CD4-positive, CD25-positive, alpha-beta regulatory T cell (primary cell): ENCODE measurements around the gene PPP1CA. TPM values are rescaled to one million over a fixed set of nuclear protein-coding genes. Genes with fewer than 3 reads are reported as not detected.
A peak's percentile ranks its signal among the peaks of the same experiment; 100 is the strongest.

Experiments used
- ATAC-seq, 2 donors: fragments of 150-1000 bp; cut with Tn5 transposase; one replicate each; pipeline ENCODE4 v1.10.0; 2021; ENCODE audit warnings: low read depth in 2 of 2, moderate number of reproducible peaks in 2 of 2, moderate library complexity in 1 of 2
- DNase-seq, 3 donors: peaks; one replicate each; pipeline versions ENCODE4 v3.0.0 to v3.0.0-alpha.2; 2012 to 2022; ENCODE audit warnings: mixed read lengths in 1 of 3
- H3K27ac ChIP-seq: one replicate; pipeline ENCODE4 v1.7.0; 2013; ENCODE audit warnings: mild to moderate bottlenecking, low read length; ENCODE audit not compliant: insufficient read depth, poor library complexity, severe bottlenecking
- H3K27me3 ChIP-seq: one replicate; pipeline ENCODE4 v1.7.0; 2013; ENCODE audit warnings: low read length; ENCODE audit not compliant: control insufficient read depth, insufficient read depth
- H3K36me3 ChIP-seq: one replicate; pipeline ENCODE4 v1.7.0; 2013; ENCODE audit warnings: mild to moderate bottlenecking, low read length, moderate library complexity; ENCODE audit not compliant: control insufficient read depth, insufficient read depth
- H3K4me1 ChIP-seq: 2 replicates; pipeline ENCODE4 v1.7.0; 2013; ENCODE audit warnings: mild to moderate bottlenecking, low read length; ENCODE audit not compliant: insufficient read depth, control insufficient read depth, poor library complexity, severe bottlenecking
- H3K4me3 ChIP-seq: one replicate; pipeline ENCODE4 v1.7.0; 2013; ENCODE audit warnings: low read depth, mild to moderate bottlenecking, low read length, moderate library complexity
- H3K9me3 ChIP-seq, 2 experiments: 1 replicate in 1 of 2; 2 replicates in 1 of 2; pipeline ENCODE4 v1.7.0; 2013; ENCODE audit warnings: low read length in 2 of 2, mild to moderate bottlenecking in 1 of 2, moderate library complexity in 1 of 2; ENCODE audit not compliant: control insufficient read depth in 2 of 2
- H3K27ac Mint-ChIP-seq, 3 donors: one replicate each; pipeline ENCODE4 v1.8.0; 2020 to 2022; ENCODE audit warnings: mild to moderate bottlenecking in 3 of 3, mixed read lengths in 3 of 3, moderate library complexity in 2 of 3
- H3K27me3 Mint-ChIP-seq: one replicate; pipeline ENCODE4 v1.8.0; 2022; ENCODE audit warnings: mild to moderate bottlenecking, mixed read lengths
- H3K36me3 Mint-ChIP-seq: one replicate; pipeline ENCODE4 v1.8.0; 2020; ENCODE audit warnings: mixed read lengths
- H3K4me1 Mint-ChIP-seq, 4 donors: one replicate each; pipeline ENCODE4 v1.8.0; 2020 to 2022; ENCODE audit warnings: mixed read lengths in 4 of 4, mild to moderate bottlenecking in 1 of 4
- H3K4me3 Mint-ChIP-seq, 4 donors: one replicate each; pipeline ENCODE4 v1.8.0; 2020 to 2022; ENCODE audit warnings: mild to moderate bottlenecking in 4 of 4, mixed read lengths in 4 of 4, moderate library complexity in 3 of 4
- H3K9me3 Mint-ChIP-seq, 7 donors: one replicate each; pipeline ENCODE4 v1.8.0; 2020 to 2022; ENCODE audit warnings: mixed read lengths in 7 of 7, mild to moderate bottlenecking in 3 of 7, moderate library complexity in 2 of 7
- polyA plus RNA-seq, 4 donors: library from polyadenylated mRNA; unstranded; fragments of 300-500 nt; fragmentation: Illumina TruSeq; gene quantifications; one replicate each; pipeline ENCODE4 v1.2.3, GENCODE V29; 2021
- total RNA-seq: library from RNA; stranded (reverse); gene quantifications from one replicate; pipeline ENCODE4 v1.2.3, GENCODE V29; 2022

The PPP1CA gene
- total and polyA plus RNA-seq, 5 donors from 2014 or later: 160 to 762 (median 557) TPM

DNA sequence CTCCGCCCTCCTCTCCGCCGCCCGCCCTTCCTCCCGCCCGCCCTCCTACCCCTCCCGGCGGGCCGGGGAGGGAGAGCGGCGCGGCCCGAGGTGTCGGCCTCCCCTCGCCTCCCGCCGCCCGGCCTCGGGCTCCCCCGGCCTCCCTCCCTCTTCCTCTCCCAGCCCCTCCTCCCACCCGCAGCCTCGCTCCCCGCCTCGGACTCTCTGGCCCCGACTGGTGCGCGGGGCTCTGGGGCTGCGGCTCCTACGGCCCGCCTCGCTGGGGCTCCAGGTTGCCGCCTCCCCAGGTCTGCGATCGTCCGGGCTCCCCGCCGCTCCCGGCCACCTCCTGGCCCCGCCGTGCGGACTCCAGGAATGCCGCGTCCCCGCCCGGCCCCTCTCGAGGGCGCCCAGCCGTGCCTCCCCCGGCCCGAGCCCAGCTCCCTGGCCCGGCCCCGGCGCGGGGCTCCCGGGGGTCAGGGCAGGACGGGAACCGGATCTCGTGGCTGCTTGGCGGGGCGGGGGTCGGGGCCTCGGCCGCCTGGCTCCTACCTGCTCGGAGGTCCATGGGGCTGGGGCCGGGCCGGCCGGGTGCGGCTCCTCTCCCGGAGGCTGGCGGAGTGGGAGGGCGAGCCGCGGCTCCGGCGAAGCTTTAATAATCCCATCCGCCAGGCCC lies 28.5 kb downstream of the PPP1CA start, which contains the start of gene CLCF1:
CLCF1 (minus strand) TSS at position 606 of the 655 bp plus-strand sequence; CDS start at position 547, 59 bp downstream.
- Histone ChIP-seq H3K9me3 (no peaks in the 10 kb centered on the region), H3K27me3 (no peaks in the 10 kb centered on the region), H3K36me3 (no peaks in the 10 kb centered on the region), H3K4me3 (peak within 1 kb of the TSS; percentile 13), H3K27ac (peak within 1 kb of the TSS; percentile 73), H3K4me1 (peaks cover 38% of the 10 kb centered on the region)
- peaks cover 47% of the 10 kb centered on the region for H3K27me3 Mint-ChIP-seq
- DNase-seq (peak in 1 of 3 donors; percentile 14), ATAC-seq (peak; percentile 5 to 7)
- H3K4me1 Mint-ChIP-seq: peaks cover 5 to 48% (median 25%) of the 10 kb centered on the region in 4 donors
- peak within 1 kb of the TSS; percentile 84 to 97 (median 88) for H3K27ac Mint-ChIP-seq
- peaks cover 0 to 3% (median 0%) of the 10 kb centered on the region in 7 donors for H3K9me3 Mint-ChIP-seq
- peak within 1 kb of the TSS; percentile 95 to 97 (median 96) for H3K4me3 Mint-ChIP-seq
- H3K36me3 Mint-ChIP-seq: no peaks in the 10 kb centered on the region

DNA sequence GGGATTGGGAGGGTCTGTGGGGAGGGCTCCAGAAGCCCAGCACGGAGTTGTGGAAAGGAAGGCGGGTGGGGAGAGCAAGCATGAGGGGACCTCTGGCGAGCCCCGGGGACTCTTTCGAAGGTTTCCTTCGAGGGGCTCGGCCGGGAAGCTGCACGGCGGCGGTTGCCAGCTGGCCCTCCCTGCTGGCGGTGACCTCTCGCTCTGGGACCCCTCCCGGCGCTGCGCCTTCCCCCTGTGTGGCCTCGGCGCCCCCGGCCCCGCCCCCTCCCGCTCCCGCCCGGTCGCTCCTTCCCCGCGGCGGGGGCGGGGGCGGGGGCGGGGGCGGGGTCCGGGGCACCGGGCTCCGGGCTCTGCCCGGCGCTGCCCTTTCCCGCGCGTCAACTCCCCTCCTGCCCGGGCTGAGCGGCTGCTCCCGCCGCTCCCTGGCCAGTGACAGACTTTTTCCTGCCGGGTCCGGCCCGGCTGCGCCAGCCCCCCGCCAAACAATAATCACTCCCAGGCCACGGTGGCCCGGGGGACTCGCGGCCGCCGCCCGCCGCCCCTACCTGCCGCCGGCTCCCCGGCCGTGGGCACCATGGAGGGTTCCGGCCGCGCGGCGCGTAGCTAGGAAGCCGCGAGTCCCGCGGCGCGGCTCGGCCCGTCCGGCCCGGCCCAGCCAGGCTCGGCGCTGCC lies 29.2 kb downstream of the PPP1CA start:
- no peak for ATAC-seq
- H3K4me3 Mint-ChIP-seq: peak overlapping the region in 2 of 4 donors; percentile 87 to 89
- peaks cover 47% of the 10 kb centered on the region for H3K27me3 Mint-ChIP-seq
- H3K27ac Mint-ChIP-seq: no peak overlapping the region
- H3K4me1 Mint-ChIP-seq: peaks cover 5 to 53% (median 26%) of the 10 kb centered on the region in 4 donors
- Histone ChIP-seq H3K4me1 (peaks cover 38% of the 10 kb centered on the region), H3K4me3 (no peak overlapping the region), H3K27me3 (no peaks in the 10 kb centered on the region), H3K9me3 (no peaks in the 10 kb centered on the region), H3K27ac (peak overlapping the region; percentile 73), H3K36me3 (no peaks in the 10 kb centered on the region)
- no peaks in the 10 kb centered on the region for H3K36me3 Mint-ChIP-seq
- peak in 1 of 3 donors; percentile 19 for DNase-seq
- H3K9me3 Mint-ChIP-seq: peaks cover 0 to 3% (median 0%) of the 10 kb centered on the region in 7 donors

DNA sequence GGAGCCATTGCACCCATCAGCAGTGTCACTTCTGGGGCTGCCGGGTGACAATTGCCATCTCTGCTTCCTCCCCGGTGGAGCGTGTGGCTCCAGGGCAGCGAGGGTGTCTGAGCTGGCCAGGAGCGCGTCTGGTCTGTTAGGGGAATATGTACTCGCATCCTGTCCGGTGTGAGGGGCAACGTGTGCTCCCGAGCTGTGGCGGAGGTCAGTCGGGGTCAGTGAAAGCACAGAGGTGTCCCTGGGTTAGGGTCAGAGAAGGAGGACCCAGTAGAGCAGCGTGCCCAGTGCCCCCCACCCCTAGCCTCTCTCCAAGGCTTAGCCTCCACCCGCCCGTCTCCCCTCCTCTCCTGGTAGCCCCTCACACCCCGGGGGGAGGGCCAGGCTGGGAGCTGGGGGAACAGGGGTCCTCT lies 29.7 kb downstream of the PPP1CA start:
- Histone ChIP-seq H3K27ac (no peak overlapping the region), H3K36me3 (no peaks in the 10 kb centered on the region), H3K9me3 (no peaks in the 10 kb centered on the region), H3K4me3 (no peak overlapping the region), H3K4me1 (peaks cover 38% of the 10 kb centered on the region), H3K27me3 (no peaks in the 10 kb centered on the region)
- no peaks in the 10 kb centered on the region for H3K36me3 Mint-ChIP-seq
- ATAC-seq (no peak), DNase-seq (no peak)
- peaks cover 5 to 53% (median 26%) of the 10 kb centered on the region in 4 donors for H3K4me1 Mint-ChIP-seq
- H3K27me3 Mint-ChIP-seq: peaks cover 47% of the 10 kb centered on the region
- peaks cover 0 to 3% (median 0%) of the 10 kb centered on the region in 7 donors for H3K9me3 Mint-ChIP-seq
- peak overlapping the region; percentile 87 to 93 (median 90) for H3K4me3 Mint-ChIP-seq
- H3K27ac Mint-ChIP-seq: peak overlapping the region; percentile 60 to 90 (median 87)

DNA sequence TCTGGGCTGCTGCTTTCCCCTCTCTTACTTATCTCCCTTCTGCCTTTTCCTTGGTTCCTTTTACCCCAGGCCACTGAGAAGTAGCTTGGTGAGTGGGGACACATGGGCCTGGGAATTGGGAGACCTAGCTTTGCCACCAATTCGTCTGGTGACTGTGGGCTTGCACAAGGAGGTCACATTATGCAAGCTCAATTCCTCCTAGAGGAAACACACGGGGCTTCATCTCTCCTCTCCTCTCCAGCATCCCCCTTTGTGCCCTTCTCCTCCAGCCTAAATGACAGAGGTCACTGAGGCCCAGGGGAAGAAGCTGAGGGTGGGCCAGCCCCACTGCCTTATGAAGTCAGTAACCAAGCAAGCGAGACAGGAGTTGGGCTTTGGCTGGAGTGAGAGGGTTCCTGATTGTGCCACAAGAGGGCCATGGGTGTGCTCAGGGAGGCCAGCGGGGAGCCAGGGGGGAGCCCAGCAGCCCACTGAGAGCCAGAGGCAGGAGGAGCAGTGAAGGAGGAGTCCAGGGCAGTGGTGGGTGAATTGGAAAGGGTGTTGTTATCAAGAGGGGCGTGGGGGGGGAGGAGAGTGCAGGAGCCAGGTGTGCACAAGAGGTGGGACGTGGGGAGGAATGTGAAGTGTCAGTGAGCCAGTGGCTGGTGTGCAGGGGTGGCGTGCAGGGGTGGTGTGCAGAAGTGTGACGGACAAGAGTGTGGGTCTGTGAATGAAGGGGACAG lies 30.3 kb downstream of the PPP1CA start:
- Mint-ChIP-seq H3K27me3 (peaks cover 42% of the 10 kb centered on the region), H3K4me1 (peaks cover 5 to 54% (median 26%) of the 10 kb centered on the region in 4 donors), H3K9me3 (peaks cover 0 to 3% (median 0%) of the 10 kb centered on the region in 7 donors), H3K27ac (peak overlapping the region; percentile 87 to 93 (median 90)), H3K36me3 (no peaks in the 10 kb centered on the region), H3K4me3 (peak overlapping the region; percentile 87 to 93 (median 90))
- H3K27ac ChIP-seq: no peak overlapping the region
- H3K4me1 ChIP-seq: peaks cover 38% of the 10 kb centered on the region
- H3K4me3 ChIP-seq: no peak overlapping the region
- ATAC-seq: peak in 1 of 2 donors; percentile 8
- no peaks in the 10 kb centered on the region for H3K36me3 ChIP-seq
- peak in 2 of 3 donors; percentile 29 to 42 for DNase-seq
- no peaks in the 10 kb centered on the region for H3K27me3 ChIP-seq
- no peaks in the 10 kb centered on the region for H3K9me3 ChIP-seq

GRCh38 chr11:67370351-67371076 lies 31.1 kb downstream of the PPP1CA start:
- DNase-seq (no peak), ATAC-seq (no peak)
- H3K4me3 ChIP-seq: no peak overlapping the region
- H3K9me3 Mint-ChIP-seq: peaks cover 0 to 1% (median 0%) of the 10 kb centered on the region in 7 donors
- H3K36me3 Mint-ChIP-seq: no peaks in the 10 kb centered on the region
- peaks cover 5 to 59% (median 33%) of the 10 kb centered on the region in 4 donors for H3K4me1 Mint-ChIP-seq
- H3K4me3 Mint-ChIP-seq: peak overlapping the region; percentile 1 to 90 (median 62)
- no peaks in the 10 kb centered on the region for H3K9me3 ChIP-seq
- no peaks in the 10 kb centered on the region for H3K27me3 ChIP-seq
- no peaks in the 10 kb centered on the region for H3K36me3 ChIP-seq
- H3K27me3 Mint-ChIP-seq: peaks cover 44% of the 10 kb centered on the region
- peaks cover 35% of the 10 kb centered on the region for H3K4me1 ChIP-seq
- peak overlapping the region in 2 of 3 donors; percentile 87 to 90 for H3K27ac Mint-ChIP-seq
- no peak overlapping the region for H3K27ac ChIP-seq

- peaks cover 45% of the 10 kb centered on the region for H3K27me3 Mint-ChIP-seq
- DNase-seq: no peak
- no peak overlapping the region for H3K4me3 ChIP-seq
- no peaks in the 10 kb centered on the region for H3K9me3 ChIP-seq
- peaks cover 1% of the 10 kb centered on the region for H3K36me3 Mint-ChIP-seq
- peak overlapping the region; percentile 2 to 87 (median 83) for H3K27ac Mint-ChIP-seq
- peaks cover 5 to 64% (median 37%) of the 10 kb centered on the region in 4 donors for H3K4me1 Mint-ChIP-seq
- H3K36me3 ChIP-seq: no peaks in the 10 kb centered on the region
- H3K27ac ChIP-seq: no peak overlapping the region
- peak overlapping the region in 1 of 4 donors; percentile 29 for H3K4me3 Mint-ChIP-seq
- H3K4me1 ChIP-seq: peaks cover 33% of the 10 kb centered on the region
- H3K9me3 Mint-ChIP-seq: peaks cover 0 to 1% (median 0%) of the 10 kb centered on the region in 7 donors
- H3K27me3 ChIP-seq: no peaks in the 10 kb centered on the region
- no peak for ATAC-seq
Measured at GRCh38 chr11:67369801-67370284, 31.8 kb downstream of the PPP1CA start.

DNA sequence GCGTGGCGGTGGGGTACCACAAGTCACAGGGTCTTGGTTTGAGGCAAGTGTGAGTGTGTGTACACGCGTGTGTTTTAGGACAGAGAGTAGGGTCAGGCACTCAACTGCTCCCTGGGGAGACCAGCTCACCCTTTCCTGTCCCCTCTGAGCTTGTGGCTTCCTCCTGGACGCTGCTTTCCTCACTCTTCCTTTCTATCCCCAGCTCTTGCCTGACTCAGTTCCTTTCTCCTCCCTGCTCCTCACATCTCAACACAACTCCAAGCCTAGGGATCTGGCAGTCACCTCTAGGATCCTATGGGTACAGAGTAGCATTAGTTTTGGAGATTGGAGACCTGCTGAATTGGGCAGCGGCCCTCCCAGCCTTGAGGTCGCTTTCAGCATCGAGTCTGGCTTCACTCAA lies 32.4 kb downstream of the PPP1CA start:
- H3K27me3 Mint-ChIP-seq: peaks cover 40% of the 10 kb centered on the region
- peaks cover 33% of the 10 kb centered on the region for H3K4me1 ChIP-seq

More for the DNA sequence above, 32.4 kb downstream of the PPP1CA start:
- Mint-ChIP-seq H3K4me1 (peaks cover 5 to 64% (median 40%) of the 10 kb centered on the region in 4 donors), H3K4me3 (peak overlapping the region in 2 of 4 donors; percentile 29 to 47), H3K36me3 (peaks cover 7% of the 10 kb centered on the region), H3K9me3 (peaks cover 0 to 1% (median 0%) of the 10 kb centered on the region in 7 donors), H3K27ac (peak overlapping the region; percentile 2 to 87 (median 83))
- no peak overlapping the region for H3K4me3 ChIP-seq
- H3K27ac ChIP-seq: peak overlapping the region; percentile 29
- ATAC-seq: no peak
- H3K9me3 ChIP-seq: no peaks in the 10 kb centered on the region
- no peaks in the 10 kb centered on the region for H3K36me3 ChIP-seq
- no peaks in the 10 kb centered on the region for H3K27me3 ChIP-seq
- DNase-seq: no peak
